Upper lobe of left lung (tissue), 6 donors: ENCODE results near the gene AHSA1. TPM values are rescaled to one million over a fixed set of nuclear protein-coding genes. Genes with fewer than 3 reads are reported as not detected.
"Not testable (repeated sequence)": the region's sequence is repeated elsewhere in the genome, so short reads cannot be mapped to it uniquely, and the experiment has no call there.

ENCODE experiments used
- ATAC-seq, 2 donors: fragments of 200-7000 bp; cut with Tn5 transposase; one replicate each; pipeline ENCODE4 v1.9.1; 2022; ENCODE audit warnings: mild to moderate bottlenecking in 2 of 2, moderate library complexity in 2 of 2; ENCODE audit not compliant: low FRiP score in 2 of 2
- DNase-seq, 2 donors: peaks; one replicate each; pipeline ENCODE4 v3.0.0-alpha.2; 2019 to 2020
- H3K27ac ChIP-seq, 4 donors: fragments of 200-600 bp; sonication (generic); one replicate each; pipeline ENCODE4 v1.5.1; 2016 to 2019
- H3K27me3 ChIP-seq, 4 donors: fragments of 200-600 bp; sonication (generic); one replicate each; pipeline ENCODE4 v1.5.1; 2017 to 2019
- H3K36me3 ChIP-seq, 4 donors: fragments of 200-600 bp; sonication (generic); one replicate each; pipeline ENCODE4 v1.5.1; 2016 to 2019
- H3K4me1 ChIP-seq, 4 donors: fragments of 200-600 bp; sonication (generic); one replicate each; pipeline ENCODE4 v1.5.1; 2018 to 2019
- H3K4me3 ChIP-seq, 4 donors: fragments of 200-600 bp; sonication (generic); one replicate each; pipeline ENCODE4 v1.5.1; 2017 to 2019; ENCODE audit warnings: mild to moderate bottlenecking in 2 of 4, moderate library complexity in 1 of 4
- H3K9me3 ChIP-seq, 4 donors: fragments of 200-600 bp; sonication (generic); one replicate each; pipeline ENCODE4 v1.5.1; 2018 to 2019
- EP300 ChIP-seq, 4 donors: sonication (generic); formaldehyde crosslinking; IDR thresholded peaks; one replicate each; pipeline ENCODE4 v1.5.1; 2017; ENCODE audit warnings: antibody characterized with exemption in 4 of 4, control low read depth in 2 of 4
- POLR2A ChIP-seq, 4 donors: fragments of 450-650 bp; IDR thresholded peaks; one replicate each; pipeline ENCODE4 v1.5.1; 2016 to 2017; ENCODE audit warnings: antibody characterized with exemption in 4 of 4, mild to moderate bottlenecking in 2 of 4
- POLR2AphosphoS5 ChIP-seq, 2 donors: sonication (generic); formaldehyde crosslinking; IDR thresholded peaks; one replicate each; pipeline ENCODE4 v1.5.1; 2017; ENCODE audit warnings: antibody characterized with exemption in 2 of 2
- WGBS, 2 donors: methylation state at CpG; one replicate each; pipeline ENCODE4 v1.1.5; 2017 to 2018; 5-methylcytosine and 5-hydroxymethylcytosine counted together
- total RNA-seq, 6 donors: library from RNA; depleted of rRNA in 4 of 6; stranded (reverse); fragments of >200 nt in 4 of 6; gene quantifications; one replicate each; pipeline versions ENCODE4 v1.1.0 to v1.2.1, GENCODE V29; 2016 to 2021
- TF ChIP-seq, protein P1 (sequence below), 6 experiments: fragments of 450-650 bp in 4 of 6; fragments of 200-600 bp in 2 of 6; sonication (generic) in 2 of 6; IDR thresholded peaks; one replicate each; pipeline ENCODE4 v1.5.1; 2016 to 2019; ENCODE audit warnings: antibody characterized with exemption in 6 of 6
- donor health status: DM: no; HTN: no; CAD: no; lungs with moderate emphysema.
- donor health status: DM: no; HTN: yes; CAD: no; lungs with severe emphysema.

Gene AHSA1
- 100 to 1,000 TPM in 1 of 6 donors, 10 to 100 TPM in 5; 41.9 to 110 (median 93.3) TPM for total RNA-seq

DNA sequence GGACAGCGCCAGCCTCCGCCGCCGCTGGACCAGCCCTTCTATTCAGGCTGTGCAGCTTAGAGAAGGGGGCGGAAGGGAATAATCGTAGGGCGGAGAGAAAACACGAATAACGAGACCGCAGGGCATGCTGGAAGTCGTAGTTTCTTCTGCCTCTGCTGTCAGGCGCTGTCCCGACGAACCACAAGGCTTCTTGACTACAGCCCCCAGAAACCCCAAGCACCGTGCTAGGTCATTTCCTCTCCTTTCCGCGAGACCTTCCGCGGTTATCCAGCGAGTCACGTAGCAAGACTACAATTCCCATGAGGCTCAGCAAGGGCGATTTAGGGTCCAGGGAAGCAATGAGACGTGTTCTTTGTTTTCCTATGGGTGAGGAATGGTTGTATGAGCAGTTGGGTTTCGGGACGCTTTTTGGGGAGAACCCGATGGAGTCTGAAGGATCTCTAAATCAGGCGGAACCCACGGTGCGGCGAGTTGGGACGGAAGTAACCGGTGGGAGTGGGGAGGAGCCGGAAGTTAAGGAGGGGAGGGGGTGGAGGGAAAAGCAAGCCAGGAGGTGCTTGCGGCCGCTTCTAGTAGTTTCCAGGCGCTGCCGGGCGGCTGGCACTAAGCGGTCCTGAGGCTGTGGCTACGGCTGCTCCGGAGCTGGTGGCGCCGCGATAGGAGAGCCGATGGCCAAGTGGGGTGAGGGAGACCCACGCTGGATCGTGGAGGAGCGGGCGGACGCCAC, at the start of gene AHSA1, which contains the start of gene VIPAS39:
Gene AHSA1, plus strand, starts transcription at position 572 of the 727 bp plus-strand sequence. Its CDS starts 97 bp downstream, at position 669.
Gene VIPAS39, minus strand, starts transcription at position 80 of the 727 bp plus-strand sequence. CDS start 3,499 bp downstream, outside the sequence.
- H3K4me3 ChIP-seq, result peak within 1 kb of the TSS; percentile 75 to 99 (median 88)
- H3K9me3 ChIP-seq, result no peaks in the 10 kb centered on the region
- peak; percentile 91 to 99 for DNase-seq
- peaks cover 17 to 26% (median 21%) of the 10 kb centered on the region in 4 donors for H3K4me1 ChIP-seq
- no peaks in the 10 kb centered on the region for H3K27me3 ChIP-seq
- H3K36me3 ChIP-seq, result peaks cover 16 to 44% (median 32%) of the 10 kb centered on the region in 4 donors
- TF ChIP-seq EP300 (IDR thresholded peaks at IDR 0.05), result no peak
- TF ChIP-seq POLR2AphosphoS5 (IDR thresholded peaks at IDR 0.05), result peak in 1 of 2 donors; percentile 87
- peak in 3 of 4 donors; percentile 53 to 62 (median 59) for TF ChIP-seq POLR2A (IDR thresholded peaks at IDR 0.05)
- ATAC-seq, result peak; percentile 99
- 0 to 2% methylated on average over 43 to 50 of the region's 50 CpGs for WGBS, 2 donors
- peak within 1 kb of the TSS; percentile 84 to 97 (median 90) for H3K27ac ChIP-seq

DNA sequence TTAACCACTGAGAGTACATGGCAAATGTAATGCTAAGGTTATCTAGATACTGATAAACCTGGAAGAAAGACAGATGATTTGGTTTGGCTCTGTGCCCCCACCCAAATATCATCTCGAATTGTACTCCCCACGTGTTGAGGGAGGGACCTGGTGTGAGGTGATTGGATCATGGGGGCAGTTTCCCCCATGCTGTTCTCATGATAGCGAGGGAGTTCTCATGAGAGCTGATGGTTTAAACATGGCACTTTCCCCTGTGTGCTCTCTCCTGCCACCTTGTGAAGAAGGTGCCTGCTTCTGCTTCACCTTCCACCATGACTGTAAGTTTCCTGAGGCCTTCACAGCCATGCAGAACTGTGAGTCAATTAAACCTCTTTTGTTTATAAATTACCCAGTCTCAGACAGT, 48.8 kb upstream of the AHSA1 start:
- Histone ChIP-seq H3K4me1 (peaks cover 0 to 5% (median 0%) of the 10 kb centered on the region in 4 donors), H3K4me3 (no peak overlapping the region), H3K9me3 (no peaks in the 10 kb centered on the region), H3K36me3 (no peaks in the 10 kb centered on the region), H3K27me3 (no peaks in the 10 kb centered on the region), H3K27ac (no peak overlapping the region)
- no peak for DNase-seq
- ATAC-seq, result no peak
- TF ChIP-seq POLR2A (IDR thresholded peaks at IDR 0.05) (no peak), EP300 (IDR thresholded peaks at IDR 0.05) (no peak), POLR2AphosphoS5 (IDR thresholded peaks at IDR 0.05) (no peak)
- TF ChIP-seq, protein P1, sequence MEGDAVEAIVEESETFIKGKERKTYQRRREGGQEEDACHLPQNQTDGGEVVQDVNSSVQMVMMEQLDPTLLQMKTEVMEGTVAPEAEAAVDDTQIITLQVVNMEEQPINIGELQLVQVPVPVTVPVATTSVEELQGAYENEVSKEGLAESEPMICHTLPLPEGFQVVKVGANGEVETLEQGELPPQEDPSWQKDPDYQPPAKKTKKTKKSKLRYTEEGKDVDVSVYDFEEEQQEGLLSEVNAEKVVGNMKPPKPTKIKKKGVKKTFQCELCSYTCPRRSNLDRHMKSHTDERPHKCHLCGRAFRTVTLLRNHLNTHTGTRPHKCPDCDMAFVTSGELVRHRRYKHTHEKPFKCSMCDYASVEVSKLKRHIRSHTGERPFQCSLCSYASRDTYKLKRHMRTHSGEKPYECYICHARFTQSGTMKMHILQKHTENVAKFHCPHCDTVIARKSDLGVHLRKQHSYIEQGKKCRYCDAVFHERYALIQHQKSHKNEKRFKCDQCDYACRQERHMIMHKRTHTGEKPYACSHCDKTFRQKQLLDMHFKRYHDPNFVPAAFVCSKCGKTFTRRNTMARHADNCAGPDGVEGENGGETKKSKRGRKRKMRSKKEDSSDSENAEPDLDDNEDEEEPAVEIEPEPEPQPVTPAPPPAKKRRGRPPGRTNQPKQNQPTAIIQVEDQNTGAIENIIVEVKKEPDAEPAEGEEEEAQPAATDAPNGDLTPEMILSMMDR (IDR thresholded peaks at IDR 0.05), result no peak
- WGBS, 2 donors, result 59 to 67% methylated on average over 3 of the region's 3 CpGs

DNA sequence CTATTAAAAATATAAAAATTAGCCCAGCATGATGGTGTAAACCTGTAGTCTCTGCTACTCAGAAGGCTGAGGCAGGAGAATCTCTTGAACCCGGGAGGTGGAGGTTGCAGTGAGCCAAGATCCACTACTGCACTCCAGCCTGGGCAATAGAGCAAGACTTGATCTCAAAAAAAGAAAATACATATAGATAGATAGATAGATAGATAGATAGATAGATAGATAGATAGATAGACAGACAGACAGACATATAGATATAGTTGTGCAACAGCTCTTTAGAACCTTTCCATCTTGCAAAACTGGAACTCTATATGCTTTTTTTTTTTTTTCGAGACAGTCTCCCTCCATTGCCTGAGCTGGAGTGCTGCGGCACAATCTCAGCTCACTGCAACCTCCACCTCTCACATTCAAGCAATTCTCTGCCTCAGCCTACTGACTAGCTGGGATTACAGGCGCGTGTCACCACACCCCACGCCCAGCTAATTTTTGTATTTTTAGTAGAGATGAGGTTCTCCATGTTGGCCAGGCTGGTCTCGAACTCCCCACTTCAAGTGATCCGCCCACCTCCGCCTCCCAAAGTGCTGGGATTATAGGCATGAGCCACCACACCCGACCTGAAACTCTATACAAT, 42.4 kb upstream of the AHSA1 start:
- not testable (repeated sequence) for H3K4me3 ChIP-seq, DNase-seq, H3K27ac ChIP-seq, H3K9me3 ChIP-seq, H3K4me1 ChIP-seq, H3K27me3 ChIP-seq, ATAC-seq, H3K36me3 ChIP-seq
- WGBS, 2 donors, result 93 to 96% methylated on average over 10 of the region's 10 CpGs

DNA sequence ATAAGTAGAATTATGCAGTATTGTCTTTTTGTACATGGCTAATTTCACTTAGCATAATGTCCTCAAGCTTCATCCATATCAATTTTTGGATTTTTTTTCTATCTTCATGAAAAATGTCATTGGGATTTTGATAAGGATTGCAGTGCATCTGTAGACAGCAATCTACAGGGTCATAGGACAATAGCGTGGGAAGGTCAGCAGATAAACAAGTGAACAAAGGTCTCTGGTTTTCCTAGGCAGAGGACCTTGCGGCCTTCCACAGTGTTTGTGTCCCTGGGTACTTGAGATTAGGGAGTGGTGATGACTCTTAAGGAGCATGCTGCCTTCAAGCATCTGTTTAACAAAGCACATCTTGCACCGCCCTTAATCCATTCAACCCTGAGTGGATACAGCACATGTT, 41.8 kb upstream of the AHSA1 start:
- H3K4me3 ChIP-seq, H3K27ac ChIP-seq, H3K27me3 ChIP-seq, H3K36me3 ChIP-seq, H3K9me3 ChIP-seq, H3K4me1 ChIP-seq, ATAC-seq, DNase-seq: not testable (repeated sequence)
- WGBS, 2 donors, result 83 to 94% methylated on average over 1 to 2 of the region's 3 CpGs

DNA sequence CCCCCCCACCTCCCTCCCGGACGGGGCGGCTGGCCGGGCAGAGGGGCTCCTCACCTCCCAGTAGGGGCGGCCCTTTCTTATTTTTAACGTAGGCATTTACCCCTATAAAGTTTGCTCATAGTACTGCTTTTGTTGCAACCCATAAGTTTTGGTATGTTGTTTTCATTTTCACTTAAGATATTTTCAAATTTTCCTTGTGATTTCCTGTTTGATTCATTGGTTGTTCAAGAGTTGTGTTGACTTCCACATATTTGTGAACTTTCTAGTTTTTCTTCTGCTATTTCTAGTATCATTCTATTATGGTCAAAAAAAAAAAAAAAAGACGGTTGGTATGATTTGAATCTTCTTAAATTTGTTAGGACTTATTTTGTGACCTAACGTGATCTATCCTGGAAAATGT, 41.1 kb upstream of the AHSA1 start:
- no peak for DNase-seq
- no peak overlapping the region for H3K27ac ChIP-seq
- no peak for ATAC-seq
- TF ChIP-seq POLR2AphosphoS5 (IDR thresholded peaks at IDR 0.05), result no peak
- no peak for TF ChIP-seq EP300 (IDR thresholded peaks at IDR 0.05)
- H3K27me3 ChIP-seq, result no peaks in the 10 kb centered on the region
- peaks cover 0 to 7% (median 5%) of the 10 kb centered on the region in 4 donors for H3K9me3 ChIP-seq
- H3K36me3 ChIP-seq, result peaks cover 0 to 2% (median 0%) of the 10 kb centered on the region in 4 donors
- H3K4me1 ChIP-seq, result no peaks in the 10 kb centered on the region
- H3K4me3 ChIP-seq, result no peak overlapping the region
- 81 to 92% methylated on average over 6 to 8 of the region's 8 CpGs for WGBS, 2 donors

DNA sequence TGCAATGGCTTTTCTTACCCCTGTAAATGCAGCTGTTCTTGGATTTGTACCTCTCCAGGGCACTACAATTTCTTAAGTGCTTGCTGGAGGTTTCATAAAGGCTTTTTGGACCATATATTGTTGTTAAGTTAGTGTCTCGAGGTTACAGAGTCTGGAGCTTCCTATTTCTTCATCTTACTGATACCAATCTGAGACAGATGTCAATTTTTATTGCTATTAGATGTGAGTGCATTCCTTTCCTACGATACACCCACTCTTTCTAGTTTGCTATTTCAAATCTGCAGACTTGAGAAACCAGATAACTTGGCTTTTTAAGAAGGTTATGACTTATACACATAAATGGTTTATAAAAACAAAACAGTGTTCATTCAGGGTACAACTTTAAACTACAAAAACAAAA, 36.7 kb upstream of the AHSA1 start:
- DNase-seq (no peak), ATAC-seq (no peak)
- WGBS, 2 donors, result 45 to 48% methylated on average over 2 of the region's 2 CpGs
- H3K9me3 ChIP-seq, result peaks cover 0 to 7% (median 5%) of the 10 kb centered on the region in 4 donors
- no peaks in the 10 kb centered on the region for H3K27me3 ChIP-seq
- no peaks in the 10 kb centered on the region for H3K4me1 ChIP-seq
- H3K36me3 ChIP-seq, result peaks cover 7 to 46% (median 31%) of the 10 kb centered on the region in 4 donors
- H3K4me3 ChIP-seq, result no peak overlapping the region
- no peak overlapping the region for H3K27ac ChIP-seq
- TF ChIP-seq, protein P1 (IDR thresholded peaks at IDR 0.05), result no peak
- TF ChIP-seq EP300 (IDR thresholded peaks at IDR 0.05) (no peak), POLR2A (IDR thresholded peaks at IDR 0.05) (no peak), POLR2AphosphoS5 (IDR thresholded peaks at IDR 0.05) (no peak)
